Measurements from ENCODE around the gene FAM81B. TPM values are rescaled to one million over a fixed set of nuclear protein-coding genes. Genes with fewer than 3 reads are reported as not detected.
"Not testable (repeated sequence)": the region's sequence is repeated elsewhere in the genome, so short reads cannot be mapped to it uniquely, and the experiment has no call there.

FAM81B gene
- total RNA-seq, 1 experiment from 2014 or later = not detected

DNA sequence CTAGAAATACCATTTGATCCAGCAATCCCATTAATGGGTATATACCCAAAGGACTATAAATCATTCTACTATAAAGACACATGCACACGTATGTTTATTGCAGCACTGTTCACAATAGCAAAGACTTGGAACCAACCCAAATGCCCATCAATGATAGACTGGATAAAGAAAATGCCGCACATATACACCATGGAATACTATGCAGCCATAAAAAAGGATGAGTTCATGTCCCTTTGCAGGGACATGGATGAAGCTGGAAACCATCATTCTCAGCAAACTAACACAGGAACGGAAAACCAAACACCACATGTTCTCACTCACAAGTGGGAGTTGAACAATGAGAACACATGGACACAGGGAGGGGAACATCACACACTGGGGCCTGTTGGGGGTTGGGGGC is 799 bp downstream of the FAM81B start:
- DNase-seq (ENCODE audit: low read depth, low spot score); in situ Hi-C loops (cut with HindIII; ENCODE audit: low pct_unique_long_range_greater_than_20kb, low sequenced_read_pairs): not testable (repeated sequence)

DNA sequence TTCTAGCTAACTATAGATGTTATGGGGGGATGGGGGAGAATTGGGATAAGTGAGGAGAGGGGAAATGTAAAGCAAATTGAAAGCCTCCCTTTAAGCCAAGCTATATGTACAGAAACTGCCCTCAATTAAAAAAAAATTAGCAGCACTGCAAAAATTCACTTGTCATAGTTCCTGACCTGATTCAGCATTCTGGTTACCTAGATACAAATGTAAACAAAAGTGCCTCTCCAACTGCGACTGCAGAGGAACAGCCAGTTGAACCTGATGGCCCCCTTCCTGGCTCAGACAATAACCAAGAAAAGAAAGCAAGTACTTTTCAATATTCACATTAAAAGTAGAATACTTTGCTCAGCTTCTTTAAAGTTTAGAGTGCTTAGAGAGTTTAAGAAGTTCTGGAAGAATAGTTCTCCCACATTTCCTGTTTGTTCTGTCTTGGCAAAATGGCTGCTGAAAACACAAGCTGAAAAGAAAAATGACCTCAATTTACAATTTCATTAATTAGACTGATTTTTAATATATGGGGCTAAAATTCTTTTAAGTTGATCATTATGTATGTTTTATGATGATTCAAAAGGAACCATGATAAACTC is 1.5 kb downstream of the FAM81B start:
- in situ Hi-C loops (cut with HindIII; ENCODE audit: low pct_unique_long_range_greater_than_20kb, low sequenced_read_pairs) = no loop called here
- no peak for DNase-seq (ENCODE audit: low read depth, low spot score)

DNA sequence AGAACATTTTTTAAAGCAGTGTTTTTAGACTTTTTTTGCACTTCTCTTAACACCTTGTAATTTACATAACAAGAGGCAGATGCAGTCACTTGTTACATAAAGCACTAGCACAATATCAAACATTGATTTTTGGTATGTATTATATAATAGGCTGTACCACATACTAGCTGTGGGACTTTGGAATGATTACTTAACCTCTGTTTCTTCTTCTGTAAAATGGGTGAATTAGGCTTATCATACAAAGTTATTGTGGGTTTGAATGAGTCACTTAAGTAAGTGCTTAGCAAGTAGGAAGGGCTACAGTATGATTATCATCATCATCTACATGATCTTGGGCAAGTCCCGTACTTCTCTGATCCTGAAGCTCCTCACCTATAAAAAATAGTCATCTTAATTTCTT is 2.1 kb downstream of the FAM81B start:
- in situ Hi-C loops (cut with HindIII; ENCODE audit: low pct_unique_long_range_greater_than_20kb, low sequenced_read_pairs) = no loop called here
- no peak for DNase-seq (ENCODE audit: low read depth, low spot score)

DNA sequence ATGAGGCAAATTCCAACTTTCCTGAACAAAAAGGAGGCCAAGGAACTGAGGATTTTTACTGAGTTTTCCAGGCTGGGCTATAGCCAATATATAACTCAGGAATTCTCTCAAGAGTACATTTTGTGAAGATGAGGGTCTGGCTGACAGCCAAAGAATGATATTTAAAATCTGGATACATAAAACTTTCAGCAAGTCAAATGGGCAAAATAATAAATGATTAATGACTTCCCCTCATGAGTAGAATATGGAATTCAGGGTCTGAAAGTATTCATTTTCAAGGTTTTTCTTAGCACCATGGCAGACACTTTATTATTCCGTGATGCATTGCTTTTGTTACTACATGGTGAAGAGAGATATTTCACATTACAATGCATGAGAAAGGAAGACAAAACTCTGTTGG is 7.8 kb downstream of the FAM81B start:
- no peak for DNase-seq (ENCODE audit: low read depth, low spot score)
- in situ Hi-C loops (cut with HindIII; ENCODE audit: low pct_unique_long_range_greater_than_20kb, low sequenced_read_pairs) = no loop called here

DNA sequence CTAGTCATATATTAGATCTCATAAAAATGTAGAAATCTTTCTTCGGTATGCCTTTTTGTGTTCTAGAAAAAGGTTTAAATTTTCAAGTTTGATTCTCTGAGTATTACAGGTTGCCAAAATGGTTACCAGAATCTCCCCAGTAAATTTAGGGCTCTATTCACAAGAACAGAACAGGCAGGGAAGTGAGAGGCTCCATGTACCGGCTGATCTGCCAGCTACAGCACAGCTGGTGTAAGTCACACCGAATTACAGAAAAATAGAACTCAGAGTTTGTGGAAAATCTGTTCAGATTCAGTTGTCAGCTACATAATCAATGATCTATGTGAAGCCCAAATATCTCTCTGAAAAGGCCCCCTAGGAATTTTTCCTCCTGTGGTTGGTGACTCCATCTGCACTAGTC is 10.5 kb downstream of the FAM81B start:
- in situ Hi-C loops (cut with HindIII; ENCODE audit: low pct_unique_long_range_greater_than_20kb, low sequenced_read_pairs) = no loop called here
- DNase-seq (ENCODE audit: low read depth, low spot score) = no peak

DNA sequence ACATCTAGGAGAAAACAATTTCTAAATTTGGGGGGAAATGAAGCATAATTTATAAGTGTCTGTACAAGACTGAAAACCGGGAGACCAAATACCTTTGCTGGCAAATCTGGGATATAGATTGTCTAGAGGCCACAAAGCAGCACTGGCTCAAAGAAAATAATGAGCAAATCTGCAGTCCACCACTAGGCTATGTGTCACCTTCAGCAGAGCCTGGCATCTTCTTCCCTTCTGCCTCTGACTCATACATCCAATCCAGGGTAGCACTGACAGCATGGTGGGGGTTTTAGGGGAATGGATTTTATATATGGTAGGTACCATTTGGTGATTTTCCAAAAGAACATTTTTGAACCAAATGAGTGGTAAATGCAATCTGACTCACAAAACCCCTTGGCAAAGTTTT is 12.8 kb downstream of the FAM81B start:
- in situ Hi-C loops (cut with HindIII; ENCODE audit: low pct_unique_long_range_greater_than_20kb, low sequenced_read_pairs) = no loop called here
- DNase-seq (ENCODE audit: low read depth, low spot score) = peak; percentile 14

DNA sequence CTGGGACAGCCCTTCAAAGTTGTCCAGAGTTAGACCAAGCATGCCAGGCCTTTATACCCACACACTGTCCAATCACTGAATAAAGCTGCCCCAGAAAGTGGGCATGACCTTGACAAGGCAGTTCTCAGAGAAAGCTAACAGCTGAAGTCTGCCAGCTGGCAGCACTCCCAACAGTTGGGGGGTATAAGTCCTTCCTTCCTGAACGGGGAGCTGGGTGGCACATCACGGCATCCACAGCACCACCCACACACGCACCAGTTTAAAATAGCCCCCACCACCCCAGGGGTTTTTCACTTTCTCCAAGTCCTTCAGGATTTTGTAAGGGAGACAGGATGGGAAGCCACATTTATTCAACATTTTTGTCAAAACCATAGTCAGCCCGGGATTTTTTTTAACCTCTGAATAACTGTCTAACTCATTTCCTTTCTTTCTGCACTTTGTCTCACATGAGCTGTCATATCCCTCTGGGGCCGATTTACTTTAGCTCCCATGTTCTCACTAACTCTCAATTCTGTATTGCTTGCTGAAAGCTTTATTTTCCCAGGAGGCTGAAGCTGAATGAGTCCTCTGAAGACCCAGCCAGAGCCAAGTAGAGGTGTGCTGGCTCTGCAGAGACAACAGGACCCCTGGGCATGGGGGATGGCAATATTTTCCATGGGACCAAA is 15.4 kb downstream of the FAM81B start:
- no peak for DNase-seq (ENCODE audit: low read depth, low spot score)

DNA sequence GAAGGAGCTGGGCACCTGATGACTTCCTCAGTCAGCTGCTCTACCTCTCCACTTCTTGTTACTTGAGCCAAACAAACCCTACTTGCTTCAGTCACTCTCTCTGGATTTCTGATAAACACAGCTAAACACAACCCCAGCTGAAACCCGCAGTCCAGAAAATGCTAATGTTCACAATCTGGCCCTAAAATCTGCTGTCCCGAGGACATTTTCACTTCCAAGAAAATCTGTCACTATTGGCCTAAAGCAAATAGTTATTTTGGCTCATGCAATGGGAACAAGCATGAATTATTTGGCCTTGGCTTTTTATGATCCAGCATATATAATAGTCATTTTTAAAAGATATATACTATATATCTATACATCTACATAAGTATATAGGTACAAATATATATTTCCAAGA is 19.1 kb downstream of the FAM81B start:
- in situ Hi-C loops (cut with HindIII; ENCODE audit: low pct_unique_long_range_greater_than_20kb, low sequenced_read_pairs) = no loop called here
- no peak for DNase-seq (ENCODE audit: low read depth, low spot score)

More for the DNA sequence above, 15.4 kb downstream of the FAM81B start:
- in situ Hi-C loops (cut with HindIII; ENCODE audit: low pct_unique_long_range_greater_than_20kb, low sequenced_read_pairs) = no loop called here

DNA sequence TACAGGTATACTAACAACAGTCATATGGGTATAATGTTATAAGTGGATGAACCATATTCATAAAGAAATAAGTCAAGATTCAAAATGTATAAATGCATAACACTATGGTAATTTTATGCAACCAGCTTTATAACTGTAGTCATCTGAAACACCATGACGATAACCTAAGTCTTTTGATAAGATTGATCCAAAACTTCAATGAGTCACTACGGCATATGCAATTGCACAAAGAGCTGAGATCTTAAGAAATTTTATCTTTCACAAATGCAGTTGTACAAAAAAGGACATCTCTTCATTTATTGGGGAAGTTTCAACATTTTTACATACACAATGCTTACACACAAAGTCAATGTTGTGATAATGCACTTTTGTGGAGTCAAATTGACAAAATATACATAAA is 20.3 kb downstream of the FAM81B start:
- in situ Hi-C loops (cut with HindIII; ENCODE audit: low pct_unique_long_range_greater_than_20kb, low sequenced_read_pairs) = no loop called here
- DNase-seq (ENCODE audit: low read depth, low spot score) = no peak

DNA sequence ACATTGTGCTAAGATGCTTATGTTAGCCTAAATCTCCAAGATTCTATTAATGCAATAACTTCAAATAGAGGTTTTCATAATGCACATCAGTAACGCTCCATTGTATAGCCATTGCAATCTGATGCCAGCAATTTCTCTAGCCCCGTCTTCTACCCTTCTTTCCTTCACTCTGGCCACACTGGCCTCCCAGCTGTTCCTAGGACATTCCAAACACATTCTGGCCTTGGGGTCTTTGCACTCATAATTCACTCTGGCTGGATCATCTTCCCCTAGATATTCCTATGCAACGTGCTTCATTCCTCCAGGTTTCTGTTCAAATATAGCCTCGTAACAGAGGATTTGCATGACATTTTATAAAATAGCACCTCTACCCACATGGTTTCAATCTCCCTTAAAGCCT is 23.3 kb downstream of the FAM81B start:
- in situ Hi-C loops (cut with HindIII; ENCODE audit: low pct_unique_long_range_greater_than_20kb, low sequenced_read_pairs) = no loop called here

DNA sequence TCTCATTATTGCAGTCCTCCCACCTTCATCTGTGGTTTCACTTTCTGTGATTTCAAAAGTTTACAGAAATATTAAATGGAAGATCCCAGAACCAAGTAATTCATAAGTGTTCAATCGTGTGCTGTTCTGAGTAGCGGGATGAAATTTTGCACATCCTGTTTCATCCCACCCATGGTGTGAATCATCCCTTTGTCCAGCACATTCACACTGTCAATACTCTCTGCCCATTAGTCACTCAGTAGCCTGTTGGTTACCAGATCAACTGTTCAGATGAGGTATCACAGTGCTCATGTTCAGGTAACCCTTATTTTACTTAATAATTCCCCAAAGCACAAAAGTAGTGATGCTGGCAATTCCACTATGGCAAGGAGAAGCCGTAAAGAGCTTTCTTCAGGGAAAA is 26.8 kb downstream of the FAM81B start:
- in situ Hi-C loops (cut with HindIII; ENCODE audit: low pct_unique_long_range_greater_than_20kb, low sequenced_read_pairs) = no loop called here
- peak; percentile 30 for DNase-seq (ENCODE audit: low read depth, low spot score)

More for the DNA sequence above, 23.3 kb downstream of the FAM81B start:
- DNase-seq (ENCODE audit: low read depth, low spot score) = no peak

DNA sequence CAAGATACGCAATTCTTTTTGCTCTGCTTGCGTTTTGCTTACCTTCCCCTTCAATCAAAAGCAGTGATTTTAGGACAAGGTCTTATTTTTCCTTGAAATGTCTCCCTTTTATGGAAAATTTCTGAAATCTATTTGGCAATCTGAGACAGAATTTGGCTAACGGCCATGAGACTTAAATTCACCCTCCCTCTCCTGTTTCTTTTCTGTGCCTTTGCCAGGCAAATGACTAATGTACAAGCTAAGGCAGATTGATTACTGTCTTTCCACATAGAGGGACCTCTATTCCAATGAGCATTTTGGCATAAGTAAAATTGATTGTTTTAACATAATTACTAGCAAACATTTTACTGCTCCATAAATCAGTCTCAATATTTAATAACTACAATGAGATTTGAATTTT is 31.7 kb downstream of the FAM81B start:
- in situ Hi-C loops (cut with HindIII; ENCODE audit: low pct_unique_long_range_greater_than_20kb, low sequenced_read_pairs) = no loop called here

DNA sequence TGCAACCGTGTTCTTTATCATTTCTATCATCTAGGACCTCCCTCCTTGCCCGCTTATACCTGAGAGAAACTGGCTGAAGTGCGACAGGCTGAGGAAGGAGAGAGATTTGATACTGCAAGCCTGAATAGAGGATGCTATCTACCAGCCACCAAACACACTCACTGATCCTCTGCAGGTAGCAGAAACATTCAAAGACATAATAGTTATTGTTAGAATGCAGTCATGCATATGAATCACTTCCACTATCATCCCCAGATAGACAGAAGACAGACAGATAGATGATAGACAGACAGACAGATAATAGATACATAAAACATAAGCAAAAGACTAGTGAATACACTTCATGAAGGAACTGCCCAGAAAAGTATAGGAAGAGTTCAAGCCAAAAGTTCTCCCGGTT is 32.9 kb downstream of the FAM81B start:
- in situ Hi-C loops (cut with HindIII; ENCODE audit: low pct_unique_long_range_greater_than_20kb, low sequenced_read_pairs) = no loop called here
- DNase-seq (ENCODE audit: low read depth, low spot score) = no peak

More for the DNA sequence above, 31.7 kb downstream of the FAM81B start:
- DNase-seq (ENCODE audit: low read depth, low spot score) = no peak

DNA sequence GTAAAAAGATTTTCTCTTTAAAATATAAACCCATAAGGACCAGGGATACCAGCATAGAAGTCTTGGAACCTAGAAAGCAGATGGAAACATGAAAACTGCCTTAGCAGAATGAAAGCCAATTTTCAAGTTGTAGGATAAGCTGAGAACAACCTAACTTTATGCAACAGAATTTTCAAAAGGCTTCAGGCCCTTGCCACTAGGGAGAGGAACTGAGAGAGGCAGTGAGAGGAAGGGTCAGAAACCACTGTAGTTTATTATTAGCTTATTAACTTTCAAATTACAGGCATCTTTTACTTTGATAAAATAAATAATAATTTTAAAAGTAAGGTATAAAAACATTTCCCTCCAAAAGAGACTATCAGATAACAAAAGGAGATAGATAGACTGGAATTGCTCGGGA is 33.4 kb downstream of the FAM81B start:
- in situ Hi-C loops (cut with HindIII; ENCODE audit: low pct_unique_long_range_greater_than_20kb, low sequenced_read_pairs) = no loop called here
- DNase-seq (ENCODE audit: low read depth, low spot score) = no peak

DNA sequence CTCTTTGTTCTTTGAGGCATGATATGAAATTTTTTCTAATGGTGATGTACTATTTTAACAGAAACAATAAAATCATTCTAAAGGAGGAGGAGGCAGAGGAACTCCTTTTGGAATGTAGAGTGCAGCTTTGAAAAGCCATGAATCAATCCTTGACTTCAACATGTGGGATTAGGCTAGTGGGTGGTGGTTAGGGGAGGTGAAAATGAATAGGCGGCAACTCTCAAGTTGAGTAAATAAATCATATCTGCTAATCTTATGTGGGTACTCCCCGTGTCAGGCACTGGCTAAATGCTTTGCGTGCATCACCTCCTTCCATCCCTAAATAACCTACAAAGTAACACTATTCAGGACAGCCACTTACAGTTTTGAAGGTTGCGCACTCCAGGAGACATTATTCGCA is 35.1 kb downstream of the FAM81B start:
- in situ Hi-C loops (cut with HindIII; ENCODE audit: low pct_unique_long_range_greater_than_20kb, low sequenced_read_pairs) = no loop called here
- no peak for DNase-seq (ENCODE audit: low read depth, low spot score)

DNA sequence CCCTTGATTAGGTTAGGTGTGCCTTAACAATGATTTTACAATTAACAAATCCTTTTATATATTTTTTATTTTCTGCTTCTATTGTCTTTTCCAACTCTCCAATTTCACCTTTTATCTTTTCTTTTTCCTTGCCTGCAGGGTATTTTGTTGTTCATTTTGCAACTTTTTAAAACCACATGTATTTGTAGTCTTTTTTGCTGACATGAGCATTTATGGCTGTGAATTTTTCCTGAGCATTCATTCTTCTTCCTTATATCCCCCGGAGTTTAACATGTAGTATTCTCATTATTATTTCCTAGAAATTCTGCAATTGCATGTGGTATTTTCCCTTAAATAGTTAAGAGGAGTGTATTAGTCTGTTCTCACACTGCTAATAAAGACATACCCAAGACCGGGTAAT is 41.6 kb downstream of the FAM81B start:
- in situ Hi-C loops (cut with HindIII; ENCODE audit: low pct_unique_long_range_greater_than_20kb, low sequenced_read_pairs) = no loop called here
- DNase-seq (ENCODE audit: low read depth, low spot score) = no peak

DNA sequence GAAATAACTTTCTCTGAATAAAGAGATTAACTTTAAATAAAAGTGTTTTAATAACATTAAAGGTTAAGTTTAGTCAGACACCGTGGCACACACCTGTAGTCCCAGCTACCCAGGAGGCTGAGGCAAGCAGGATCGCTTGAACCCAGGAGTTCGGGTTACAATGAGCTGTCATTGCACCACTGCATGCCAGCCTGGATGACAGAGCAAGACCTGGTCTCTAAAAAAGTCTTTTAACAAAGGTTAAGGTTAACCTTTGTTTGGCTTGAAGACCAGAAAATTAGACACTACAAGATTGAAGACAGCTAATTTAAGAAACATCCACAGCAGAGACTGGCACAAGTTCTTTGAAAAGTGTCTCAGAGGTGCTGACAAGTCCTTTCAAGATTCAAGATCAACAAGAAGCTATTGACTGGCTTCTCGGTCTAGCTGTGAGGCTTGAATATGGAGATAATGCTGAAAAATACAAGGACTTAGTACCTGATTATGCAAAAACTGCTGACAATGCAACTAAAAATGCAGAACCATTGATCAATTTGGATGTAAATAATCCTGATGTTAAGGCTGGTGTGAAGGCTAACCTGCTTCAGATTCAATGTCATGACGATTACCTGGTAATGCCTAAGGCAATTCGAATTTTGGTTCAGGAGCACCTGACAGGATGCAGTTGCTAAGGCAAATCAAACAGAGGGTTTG is 48.8 kb downstream of the FAM81B start:
- no peak for DNase-seq (ENCODE audit: low read depth, low spot score)
- in situ Hi-C loops (cut with HindIII; ENCODE audit: low pct_unique_long_range_greater_than_20kb, low sequenced_read_pairs) = no loop called here

DNA sequence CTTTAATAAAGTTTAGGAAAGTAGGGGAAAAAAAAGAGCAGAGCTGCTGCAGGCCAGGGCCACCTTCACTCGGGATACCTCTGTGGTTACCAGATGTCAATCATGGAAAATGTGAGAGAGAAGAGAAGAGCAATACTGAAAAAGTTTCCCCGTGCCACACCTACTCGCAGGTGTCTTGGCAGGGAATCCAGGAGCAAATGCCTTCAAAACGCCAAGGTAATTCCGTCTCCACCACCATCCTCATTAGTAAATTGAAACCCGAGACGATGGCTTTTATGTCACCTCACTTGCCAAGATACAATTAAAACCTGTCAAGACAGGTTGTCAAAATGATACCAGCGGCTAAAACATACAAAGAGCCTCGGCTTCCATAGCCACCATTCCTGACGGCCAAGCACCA is 49.7 kb downstream of the FAM81B start:
- DNase-seq (ENCODE audit: low read depth, low spot score) = no peak
- in situ Hi-C loops (cut with HindIII; ENCODE audit: low pct_unique_long_range_greater_than_20kb, low sequenced_read_pairs) = no loop called here

DNA sequence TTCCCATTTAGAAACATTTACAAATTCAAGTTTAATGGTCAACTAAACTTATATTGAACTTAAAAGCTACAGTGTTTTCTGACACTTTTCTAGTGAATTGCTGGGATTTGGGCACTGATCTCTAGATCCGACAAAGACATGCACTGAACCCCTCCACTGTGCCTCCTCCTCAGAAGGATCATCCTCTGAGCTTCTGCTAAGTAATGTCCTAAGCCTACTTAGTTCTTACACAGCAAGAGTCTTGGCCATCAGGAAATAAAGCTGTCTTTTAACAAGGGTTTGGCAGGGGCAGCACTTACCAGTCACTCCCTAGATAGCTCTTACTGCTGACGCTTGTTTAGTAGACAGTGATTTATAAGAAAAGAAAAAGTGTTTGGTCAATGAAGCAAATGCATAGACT is 50.5 kb downstream of the FAM81B start:
- in situ Hi-C loops (cut with HindIII; ENCODE audit: low pct_unique_long_range_greater_than_20kb, low sequenced_read_pairs) = no loop called here
- no peak for DNase-seq (ENCODE audit: low read depth, low spot score)
